NCI-H2029 treated with DMSO at 0.1 percent for 48 hours (cell line): ENCODE results near the gene PHKB.

Experiments used
- DNase-seq: peaks from one replicate; lab custom pipeline; 2025; lab: John Stamatoyannopoulos, UW

PHKB gene

GRCh38 chr16:47568351-47568750, 107.2 kb downstream of the PHKB start:
- DNase-seq = no peak

DNA sequence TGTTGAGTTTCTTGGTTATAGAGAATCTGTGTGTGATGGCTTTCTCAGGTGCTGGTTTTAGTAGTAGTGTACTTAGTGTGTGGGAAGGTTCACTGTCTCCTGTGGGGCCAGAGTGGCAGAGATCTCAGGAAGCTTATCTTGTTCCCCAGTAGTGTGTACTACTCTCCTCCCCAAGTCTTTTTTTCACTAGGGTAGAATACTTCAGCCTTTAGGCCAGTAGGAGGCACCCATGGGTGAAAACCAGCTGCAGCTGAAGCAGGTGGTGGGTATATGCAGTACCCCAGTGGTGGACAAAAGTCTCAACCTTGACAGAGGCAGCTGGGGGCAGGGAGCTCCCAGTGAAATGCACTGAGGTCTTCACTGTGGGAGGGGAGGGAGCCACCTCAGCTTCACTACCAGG, 109.9 kb downstream of the PHKB start:
- DNase-seq = no peak

DNA sequence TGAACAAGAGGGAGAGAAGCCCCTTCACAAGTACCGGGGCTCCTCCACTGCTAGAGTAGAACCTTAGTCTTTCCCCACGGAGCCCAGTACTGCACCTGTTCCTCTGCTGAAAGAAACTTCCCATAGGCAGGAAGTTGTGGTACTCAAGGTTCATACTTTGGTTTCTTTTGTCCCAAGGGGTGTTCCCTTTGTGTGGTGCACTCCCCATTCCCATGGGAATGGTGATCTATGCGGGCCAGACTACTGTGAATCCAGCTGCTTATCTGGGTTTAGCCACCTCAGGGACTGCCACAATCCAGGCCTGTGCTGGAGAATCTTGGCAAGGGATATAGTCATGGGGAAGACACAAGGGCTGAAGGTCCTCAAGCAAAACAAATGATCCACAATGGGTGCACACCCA, 110.6 kb downstream of the PHKB start:
- DNase-seq = no peak

GRCh38 chr16:47574091-47575054, 113.2 kb downstream of the PHKB start:
- no peak for DNase-seq

DNA sequence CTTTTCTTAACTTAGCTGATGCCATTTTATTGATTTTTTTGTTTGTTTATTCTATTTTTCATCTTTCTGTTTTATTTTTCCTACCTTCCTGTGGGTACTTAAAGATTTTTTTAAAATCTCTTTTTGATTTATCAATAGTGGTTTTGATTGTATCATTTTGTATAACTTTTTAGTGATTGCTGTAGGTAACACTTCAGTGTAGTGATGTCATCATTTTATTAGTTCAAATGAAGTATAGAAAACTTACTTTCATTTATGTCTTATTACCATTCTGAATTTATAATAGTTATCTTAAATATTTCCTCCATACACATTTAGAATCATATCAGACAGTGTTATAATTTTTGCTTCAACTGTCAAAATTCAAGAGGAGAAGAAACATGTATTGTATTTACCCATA, 115.9 kb downstream of the PHKB start:
- no peak for DNase-seq

DNA sequence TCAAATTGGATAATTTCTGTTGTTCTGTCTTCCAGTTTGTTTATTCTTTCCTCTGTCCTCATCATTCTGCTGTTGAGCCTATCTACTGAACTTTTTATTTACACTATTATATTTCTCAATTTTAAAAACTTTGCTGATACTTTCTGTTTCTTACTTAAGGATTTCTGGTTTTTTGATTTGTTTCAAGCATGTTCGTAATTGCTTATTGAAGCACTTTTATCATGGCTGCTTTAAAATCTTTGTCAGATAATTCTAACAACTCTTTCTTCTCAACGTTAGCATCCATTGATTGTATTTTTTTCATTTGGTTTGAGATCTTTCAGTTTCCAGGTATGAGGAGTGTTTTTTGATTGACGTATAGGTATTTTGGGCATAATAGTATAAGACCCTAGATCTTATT, 116.9 kb downstream of the PHKB start:
- no peak for DNase-seq

DNA sequence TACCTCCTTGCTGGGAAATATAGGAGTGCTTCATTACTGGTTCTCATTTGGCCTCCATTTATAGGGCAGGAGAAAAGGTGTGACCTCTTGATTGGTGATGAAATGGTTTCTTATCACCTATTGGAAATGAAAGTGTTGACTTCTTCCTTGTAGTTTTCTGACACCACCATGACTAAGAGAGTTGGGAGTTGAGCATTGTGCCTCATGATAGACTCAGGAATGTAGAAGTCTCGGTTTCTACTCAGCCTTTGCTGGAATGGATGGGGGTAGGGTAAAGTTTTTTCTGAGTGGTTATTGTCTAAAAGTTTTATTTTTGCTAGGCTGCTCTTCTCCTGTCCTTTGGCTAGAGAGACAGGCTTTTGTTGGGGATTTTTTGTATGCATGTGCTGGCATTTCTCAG, 117.4 kb downstream of the PHKB start:
- DNase-seq = no peak

GRCh38 chr16:47581114-47581513, 120.0 kb downstream of the PHKB start:
- DNase-seq = no peak

- no peak for DNase-seq
Observed at GRCh38 chr16:47584464-47585225, 123.5 kb downstream of the PHKB start.

DNA sequence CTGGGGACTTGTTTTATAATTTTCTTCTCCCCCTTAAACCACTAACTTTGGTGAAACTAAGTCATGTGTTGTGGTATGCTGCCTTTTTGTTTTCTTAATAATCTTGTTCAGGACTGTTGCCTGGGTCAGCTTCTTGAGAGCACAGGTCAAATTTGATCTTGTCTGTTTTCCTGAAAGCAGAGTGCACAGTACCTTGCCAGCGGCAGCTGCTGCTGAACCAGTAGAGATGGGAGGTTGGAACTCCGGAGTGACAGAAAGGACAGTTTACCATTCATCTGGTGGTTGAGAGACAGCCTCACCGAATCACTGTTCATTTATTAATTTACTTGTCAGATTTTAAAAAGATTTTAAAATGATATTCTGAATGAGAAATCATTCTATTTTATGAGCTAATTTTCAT, 125.0 kb downstream of the PHKB start:
- DNase-seq = no peak

DNA sequence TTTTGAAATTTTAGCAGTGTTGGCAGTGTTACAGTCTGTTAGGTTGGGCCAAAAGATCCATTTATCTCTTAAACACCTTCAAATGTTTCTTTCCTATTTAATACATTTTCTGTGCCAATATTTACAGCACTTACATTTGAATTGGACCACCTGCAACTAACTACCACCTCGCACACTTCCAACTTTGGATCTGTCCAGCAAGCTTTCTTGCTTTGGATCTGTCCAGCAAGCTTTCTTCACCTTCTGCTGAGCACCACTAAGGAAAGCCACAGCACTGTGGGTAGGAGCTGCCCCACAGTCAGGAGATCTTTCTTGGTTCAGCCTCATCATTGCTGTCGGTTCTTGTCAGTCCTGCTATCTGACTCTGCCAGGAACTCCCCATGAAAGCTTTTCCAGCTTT, 129.3 kb downstream of the PHKB start:
- no peak for DNase-seq

DNA sequence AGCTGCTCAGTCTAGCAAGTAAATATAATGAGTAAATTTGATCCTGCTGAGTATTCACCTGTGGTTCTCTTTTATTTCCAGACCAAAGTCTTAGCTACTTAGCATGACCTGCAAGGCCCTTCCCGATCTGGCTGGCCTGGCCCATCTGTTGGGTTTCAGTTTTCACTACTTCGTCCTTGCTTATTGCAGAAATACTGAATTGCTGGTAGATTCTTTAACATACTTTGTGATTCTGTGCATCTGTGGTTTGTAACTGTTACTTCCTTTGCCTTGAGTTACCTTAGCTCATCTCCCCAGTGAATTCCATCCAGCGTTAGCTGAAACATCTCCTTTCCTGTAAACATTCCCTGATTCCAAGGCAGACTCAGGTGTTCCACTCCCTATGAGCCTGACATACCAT, 131.1 kb downstream of the PHKB start:
- DNase-seq = no peak

DNA sequence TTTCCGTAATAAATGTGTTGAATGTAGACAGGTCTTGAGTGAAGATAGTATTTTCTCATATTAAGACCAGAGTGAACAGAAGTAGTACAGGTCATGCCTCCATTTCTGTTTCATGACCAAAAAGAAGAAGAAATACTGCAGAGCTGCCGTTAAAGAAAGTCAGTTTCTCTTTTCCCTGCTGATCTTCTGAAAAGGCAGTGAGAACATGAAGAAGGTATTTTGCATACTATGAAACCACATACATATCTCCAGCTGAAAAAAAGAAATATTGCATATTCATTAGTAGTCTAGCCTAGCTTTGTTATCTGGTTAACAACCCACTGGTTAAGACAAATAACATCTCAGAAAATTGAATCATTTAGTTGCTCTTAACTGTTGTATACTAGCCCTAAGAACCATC, 138.4 kb downstream of the PHKB start:
- no peak for DNase-seq

DNA sequence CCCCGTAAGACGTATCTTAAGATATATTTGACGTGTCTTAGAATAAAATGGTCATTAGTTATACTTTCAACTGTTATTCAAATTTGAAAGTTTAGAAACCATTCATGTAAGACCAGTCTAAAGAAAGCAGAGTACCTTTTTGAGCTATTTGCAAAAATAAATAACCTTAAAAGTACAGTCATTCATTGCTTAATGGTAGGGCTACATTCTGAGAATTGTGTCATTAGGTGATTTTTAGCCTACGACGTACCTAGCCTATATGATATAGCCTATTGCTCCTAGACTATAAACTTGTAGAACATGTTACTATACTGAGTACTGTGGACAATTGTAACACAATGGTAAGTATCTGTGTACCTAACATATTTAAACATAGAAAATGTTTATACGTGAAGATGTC, 139.2 kb downstream of the PHKB start:
- no peak for DNase-seq

- no peak for DNase-seq
Observed at GRCh38 chr16:47604306-47604705, 143.2 kb downstream of the PHKB start.

DNA sequence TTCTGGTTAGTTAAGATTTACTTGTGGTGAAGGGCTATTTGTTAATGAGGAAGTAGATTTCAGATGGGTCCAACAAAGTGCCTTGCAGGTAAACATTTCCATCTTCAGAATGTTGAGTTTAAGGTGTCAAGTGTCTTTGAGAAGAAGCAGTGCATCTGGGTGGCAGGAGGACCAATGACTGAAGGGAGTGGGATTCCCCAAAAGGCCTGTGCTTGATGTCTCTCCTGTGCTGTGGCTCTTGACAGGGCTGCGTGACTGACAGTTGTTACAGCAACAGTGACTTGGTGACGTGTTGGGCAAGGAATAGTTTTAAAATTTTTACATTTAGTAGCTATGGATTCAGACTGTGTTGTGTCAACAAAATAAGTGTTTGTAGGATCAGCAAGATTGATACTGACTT, 149.9 kb downstream of the PHKB start:
- no peak for DNase-seq

DNA sequence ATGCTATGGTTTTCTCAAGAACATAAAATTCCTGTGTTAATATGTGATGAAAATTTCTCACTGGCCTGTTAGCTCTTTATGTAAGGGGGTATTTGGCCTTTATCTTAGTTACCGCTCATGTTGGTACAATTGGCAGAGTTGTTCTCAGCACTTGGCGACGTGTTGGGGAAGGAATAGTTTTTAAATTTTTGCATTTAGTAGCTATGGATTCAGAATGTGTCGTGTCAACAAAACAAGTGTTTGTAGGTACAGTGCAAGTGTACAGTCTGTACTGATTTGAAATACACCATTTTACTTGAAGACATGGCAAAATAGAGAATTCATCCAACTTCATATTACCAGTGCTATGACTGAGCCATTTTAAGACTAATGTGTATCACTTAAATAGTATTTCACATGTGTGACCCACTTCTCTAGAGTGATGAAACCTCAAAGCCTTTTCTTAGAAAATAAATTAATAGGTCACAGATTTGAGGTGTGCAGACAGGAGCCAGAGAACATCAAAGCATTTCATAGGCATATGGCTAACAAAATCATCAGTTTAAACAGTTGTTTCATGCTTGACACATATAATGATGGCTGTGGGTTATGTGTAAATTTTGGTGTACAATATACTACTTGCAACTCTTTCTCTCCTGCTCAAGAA, 150.8 kb downstream of the PHKB start:
- DNase-seq = no peak

DNA sequence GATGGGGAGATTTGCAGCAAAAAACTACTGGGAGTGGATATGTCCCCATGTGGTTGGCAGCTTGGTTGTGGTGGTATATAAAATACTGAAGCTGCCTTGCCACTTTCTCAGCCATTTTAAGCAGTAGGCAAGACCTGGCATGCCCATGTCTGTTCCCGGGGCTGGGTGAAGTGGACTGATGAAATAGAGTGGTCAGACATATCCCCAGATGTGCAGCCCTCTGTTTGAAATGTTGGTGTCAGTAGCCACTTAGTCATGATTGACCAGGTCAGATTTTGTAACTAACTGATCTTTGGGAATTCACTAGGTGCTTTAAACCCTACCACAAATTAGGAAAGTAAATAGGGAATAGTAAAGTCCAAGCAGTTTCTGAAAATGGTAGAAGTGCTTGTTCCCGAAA, 151.6 kb downstream of the PHKB start:
- DNase-seq = no peak

- DNase-seq = no peak
Observed at GRCh38 chr16:47613251-47613650, 152.1 kb downstream of the PHKB start.

- DNase-seq = no peak
Observed at GRCh38 chr16:47617732-47618131, 156.6 kb downstream of the PHKB start.

- no peak for DNase-seq
Observed at GRCh38 chr16:47622451-47623176, 161.5 kb downstream of the PHKB start.

DNA sequence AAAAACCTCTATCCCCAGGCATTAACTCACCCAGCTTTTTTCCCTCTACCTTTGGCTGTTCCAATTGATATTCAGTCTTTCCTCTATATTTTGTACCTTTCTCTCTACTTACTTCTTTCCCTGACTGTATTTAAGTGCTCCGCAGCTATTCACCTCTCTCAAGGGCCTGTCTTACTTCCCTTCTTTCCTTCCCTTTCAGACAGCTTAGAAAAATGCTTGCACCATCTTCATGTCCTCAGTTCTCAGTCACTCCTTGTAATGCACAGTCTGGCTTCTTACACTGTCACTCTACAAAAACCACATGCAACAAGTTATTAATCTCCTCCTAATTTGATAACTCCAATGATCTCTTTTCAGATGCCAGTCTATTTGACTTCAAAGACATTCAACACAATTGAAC, 163.4 kb downstream of the PHKB start:
- no peak for DNase-seq
